Measurements from ENCODE around the gene LIN7B. TPM values are rescaled to one million over a fixed set of nuclear protein-coding genes. Genes with fewer than 3 reads are reported as not detected.

The LIN7B gene
- total and polyA plus RNA-seq, 9 of the 15 experiments (the other 6 are each of a cell fraction or from before 2014, with no cell fraction given), result 0.89 to 15.7 (median 4.0) TPM

- TF ChIP-seq GTF3C2 (IDR thresholded peaks at IDR 0.05; ENCODE audit: borderline replicate concordance, extremely low read depth, insufficient read length), result no peak
- TF ChIP-seq KLF6 (CRISPR knock-in tag; IDR thresholded peaks at IDR 0.05; ENCODE audit: borderline replicate concordance), result no peak
- no peak for TF ChIP-seq CHD4 (IDR thresholded peaks at IDR 0.05; ENCODE audit: insufficient read depth, insufficient replicate concordance, low read depth, low read length, poor library complexity, severe bottlenecking)
- TF ChIP-seq GATA2 (CRISPR knock-in tag; IDR thresholded peaks at IDR 0.05), result peak; percentile 72
- TF ChIP-seq FOXJ3 (CRISPR knock-in tag; IDR thresholded peaks at IDR 0.05), result no peak
- TF ChIP-seq CGGBP1 (CRISPR knock-in tag; IDR thresholded peaks at IDR 0.05), result no peak
- 0 out of 2 replicates have a peak, but pooled peaks have one; percentile 32 for TF ChIP-seq ELF2 (CRISPR knock-in tag; IDR thresholded peaks at IDR 0.05)
- no peak for TF ChIP-seq ZNF224 (CRISPR knock-in tag; IDR thresholded peaks at IDR 0.05)
- no peak for TF ChIP-seq PATZ1 (CRISPR knock-in tag; IDR thresholded peaks at IDR 0.05; ENCODE audit: borderline replicate concordance)
- TF ChIP-seq RNF219 (CRISPR knock-in tag; IDR thresholded peaks at IDR 0.05), result no peak
- peak; percentile 79; the same call in 1 of the 2 replicates for TF ChIP-seq THAP12 (CRISPR knock-in tag; IDR thresholded peaks at IDR 0.05)
- peak; percentile 39 to 71; a peak in 1 of 4 replicates for TF ChIP-seq SIN3A (IDR thresholded peaks at IDR 0.05; ENCODE audit: borderline replicate concordance in 2 of 2, control insufficient read depth in 1 of 2, low read depth in 2 of 2, low read length in 2 of 2)
- TF ChIP-seq ZBTB9 (CRISPR knock-in tag; IDR thresholded peaks at IDR 0.05), result peak; percentile 62
These were observed 34.8 kb downstream of the LIN7B start (continued) for GRCh38 chr19:49148784-49149651.
